T47D (cell line): ENCODE measurements around the gene EFNA5.

Source experiments
- DNase-seq, 2 experiments: peaks; one replicate each; pipeline versions ENCODE4 v3.0.0 to v3.0.0-alpha.2; 2011 to 2012; ENCODE audit warnings: low read depth in 1 of 2, low spot score in 1 of 2
- JUND ChIP-seq: IDR thresholded peaks from 2 replicates; pipeline ENCODE4 v1.6.1; 2012; ENCODE audit warnings: low read depth
- in situ Hi-C: cut with HindIII; loops from 2 replicates; pipeline ENCODE4 v1.10.0; 2016; ENCODE audit warnings: low sequenced_read_pairs, low pct_unique_long_range_greater_than_20kb

Gene EFNA5

DNA sequence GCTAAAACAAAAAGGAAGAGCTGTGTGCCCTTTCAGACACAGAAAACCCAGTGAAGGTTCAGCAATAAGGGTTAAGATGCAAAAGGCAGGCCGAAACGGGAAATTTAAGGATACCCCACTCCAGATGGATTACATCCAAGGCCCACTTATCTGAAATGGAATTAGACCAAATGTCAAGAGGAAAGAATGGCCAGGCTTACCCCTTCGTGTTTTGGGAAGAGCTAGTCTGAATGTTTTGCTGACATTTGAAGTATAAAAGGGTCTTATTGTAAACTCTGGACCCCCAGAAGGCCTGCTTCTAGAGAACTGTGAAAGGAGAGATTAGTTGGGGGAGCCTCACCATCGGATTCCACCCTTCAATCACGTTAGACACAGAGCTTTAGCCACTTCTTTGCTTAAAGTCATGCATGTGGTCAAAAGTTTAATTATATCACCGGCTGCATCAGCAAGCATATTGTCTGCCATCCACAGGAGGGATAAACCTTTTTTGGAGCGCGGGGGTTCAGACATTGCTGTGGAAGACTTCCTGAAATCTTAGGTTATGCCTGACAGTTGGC lies 93.3 kb downstream of the EFNA5 start:
- in situ Hi-C loops: no loop called here
- DNase-seq: no peak
- no peak for TF ChIP-seq JUND

DNA sequence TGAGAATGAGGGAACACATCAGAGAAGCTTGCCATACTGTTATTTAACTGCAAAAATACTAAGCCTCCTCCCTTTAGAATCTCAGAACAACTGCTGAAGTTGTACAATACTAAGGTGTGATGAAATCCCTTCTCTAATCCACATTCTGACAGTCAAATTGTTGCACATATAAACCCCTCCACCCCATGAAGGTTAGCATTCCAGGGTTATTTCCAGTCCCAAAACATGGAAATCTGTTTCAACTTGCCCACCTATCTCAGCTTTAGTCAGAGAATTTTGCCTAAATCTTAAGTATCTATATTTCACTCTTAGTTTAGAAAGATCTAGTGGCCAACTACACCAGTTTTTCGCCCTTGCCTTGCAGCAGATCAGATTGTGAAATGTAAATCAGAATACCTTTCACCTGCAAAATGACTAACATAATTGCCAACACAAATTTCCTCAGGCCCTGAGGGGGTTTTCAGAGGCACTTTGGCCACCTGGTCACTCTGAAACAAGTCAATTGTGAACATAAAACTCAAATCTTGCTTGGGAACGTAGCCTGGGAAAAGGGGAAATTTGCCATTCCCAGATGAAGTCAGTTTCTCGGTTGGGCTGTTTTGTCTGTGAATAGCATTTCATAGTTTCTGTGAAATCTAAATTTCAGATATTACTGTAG lies 93.9 kb downstream of the EFNA5 start:
- peak in 1 of 2 experiments; percentile 69 for DNase-seq
- in situ Hi-C loops: no loop called here
- no peak for TF ChIP-seq JUND

GRCh38 chr5:107576155-107576554 lies 94.6 kb downstream of the EFNA5 start:
- DNase-seq: no peak
- in situ Hi-C loops: no loop called here
- TF ChIP-seq JUND: no peak

DNA sequence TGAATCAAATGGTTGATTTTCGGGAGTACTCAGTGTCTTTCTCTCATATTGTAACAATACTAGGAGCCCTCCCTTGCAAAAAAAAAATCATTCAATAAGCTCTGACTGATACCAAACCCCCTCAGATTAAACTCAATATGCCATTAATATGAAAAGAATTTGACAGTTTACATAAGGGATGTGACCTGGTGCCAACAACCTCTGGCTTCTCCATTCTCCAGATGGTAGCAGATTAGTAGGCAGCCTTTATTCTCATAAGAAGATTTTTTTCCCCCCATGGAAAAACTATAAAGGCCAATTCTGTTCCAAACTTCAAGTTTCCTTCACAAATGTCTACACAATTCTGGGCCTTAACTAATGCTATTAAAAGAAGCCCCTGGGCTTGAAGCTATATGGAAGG lies 96.5 kb downstream of the EFNA5 start:
- no peak for DNase-seq
- TF ChIP-seq JUND: no peak
- in situ Hi-C loops: no loop called here

- in situ Hi-C loops: no loop called here
- no peak for TF ChIP-seq JUND
- DNase-seq: no peak
Observed at GRCh38 chr5:107572715-107573368, 97.9 kb downstream of the EFNA5 start.

DNA sequence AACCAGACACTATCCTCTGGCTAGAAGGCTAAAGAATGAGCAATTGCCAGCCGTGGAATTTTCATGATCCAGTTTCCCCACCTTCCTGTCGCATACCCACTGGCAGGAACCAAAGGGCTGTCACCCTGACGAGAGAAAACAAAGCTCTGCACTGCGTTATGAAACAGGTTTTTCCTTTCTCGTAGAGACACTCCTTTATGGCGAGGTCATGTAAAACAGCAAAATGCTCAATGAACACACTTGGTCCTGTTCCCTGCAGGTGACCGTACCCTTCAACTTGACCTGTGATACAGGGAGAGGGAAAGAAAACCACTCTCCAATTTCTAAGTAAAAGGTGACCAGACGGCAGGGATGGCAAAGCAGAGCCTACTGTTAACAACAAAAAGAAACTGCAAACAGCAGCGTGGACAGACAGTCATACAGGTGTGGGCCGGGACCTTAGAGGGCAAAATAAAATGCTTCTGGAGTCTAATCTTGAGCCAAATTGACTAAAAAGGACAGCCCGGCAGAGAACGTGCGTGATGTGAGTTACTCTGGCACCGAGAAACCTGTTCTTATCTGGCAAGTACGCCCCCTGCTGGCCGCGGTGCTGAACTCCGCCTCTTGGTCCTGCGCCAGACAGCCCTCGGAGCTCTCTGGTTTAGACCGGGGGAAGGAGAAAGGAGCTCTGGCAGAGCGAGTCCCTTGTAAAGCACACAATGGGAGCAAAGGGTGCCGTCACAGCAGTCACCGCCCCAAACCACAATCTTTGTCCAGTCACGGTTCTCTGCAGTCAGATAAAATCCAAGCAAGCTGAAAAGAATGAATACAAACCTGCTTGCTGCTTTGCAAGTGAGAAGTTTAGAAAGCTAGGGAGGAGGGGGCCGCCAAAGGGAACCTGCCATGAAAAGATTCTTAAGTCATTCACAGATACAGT lies 98.9 kb downstream of the EFNA5 start:
- TF ChIP-seq JUND: no peak
- DNase-seq: peak; percentile 43 to 95
- in situ Hi-C loops: no loop called here

DNA sequence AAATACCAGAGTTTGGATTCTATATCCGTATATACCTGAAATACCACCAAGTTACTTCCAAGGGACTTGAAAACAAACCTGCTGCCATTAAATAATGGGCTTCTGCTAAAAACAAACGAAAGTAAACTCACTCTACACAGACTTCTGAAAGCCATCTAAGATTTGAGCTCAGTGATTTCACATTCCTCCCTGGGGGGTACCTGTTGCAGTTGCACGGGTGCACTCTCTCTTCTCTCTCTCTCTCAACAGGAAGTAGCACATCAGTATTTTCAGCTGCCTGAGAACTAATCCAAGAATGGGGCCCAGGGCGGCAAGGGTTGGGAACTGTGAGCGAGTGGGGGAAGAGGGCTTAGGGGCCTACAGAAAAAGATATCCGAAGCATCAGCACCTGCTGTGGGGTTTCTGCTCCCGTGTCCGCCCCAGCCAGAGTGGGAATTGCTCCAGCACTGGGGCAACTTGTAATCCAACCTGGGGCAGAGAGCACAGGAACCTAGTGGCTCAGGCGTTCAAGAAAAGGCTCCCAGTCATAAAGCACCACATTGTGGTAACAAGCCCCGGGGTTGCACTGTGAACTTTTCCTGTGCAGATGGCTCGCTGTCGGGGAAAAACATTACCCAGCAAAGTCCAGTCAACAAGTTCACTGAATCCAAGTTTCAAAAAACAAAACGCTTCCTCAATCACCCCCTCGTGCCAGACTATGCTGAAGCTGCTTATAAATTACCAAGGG lies 99.8 kb downstream of the EFNA5 start:
- DNase-seq: peak in 1 of 2 experiments; percentile 50
- in situ Hi-C loops: no loop called here
- no peak for TF ChIP-seq JUND

- no peak for DNase-seq
- in situ Hi-C loops: no loop called here
Observed at GRCh38 chr5:107570181-107570580, 100.6 kb downstream of the EFNA5 start.

DNA sequence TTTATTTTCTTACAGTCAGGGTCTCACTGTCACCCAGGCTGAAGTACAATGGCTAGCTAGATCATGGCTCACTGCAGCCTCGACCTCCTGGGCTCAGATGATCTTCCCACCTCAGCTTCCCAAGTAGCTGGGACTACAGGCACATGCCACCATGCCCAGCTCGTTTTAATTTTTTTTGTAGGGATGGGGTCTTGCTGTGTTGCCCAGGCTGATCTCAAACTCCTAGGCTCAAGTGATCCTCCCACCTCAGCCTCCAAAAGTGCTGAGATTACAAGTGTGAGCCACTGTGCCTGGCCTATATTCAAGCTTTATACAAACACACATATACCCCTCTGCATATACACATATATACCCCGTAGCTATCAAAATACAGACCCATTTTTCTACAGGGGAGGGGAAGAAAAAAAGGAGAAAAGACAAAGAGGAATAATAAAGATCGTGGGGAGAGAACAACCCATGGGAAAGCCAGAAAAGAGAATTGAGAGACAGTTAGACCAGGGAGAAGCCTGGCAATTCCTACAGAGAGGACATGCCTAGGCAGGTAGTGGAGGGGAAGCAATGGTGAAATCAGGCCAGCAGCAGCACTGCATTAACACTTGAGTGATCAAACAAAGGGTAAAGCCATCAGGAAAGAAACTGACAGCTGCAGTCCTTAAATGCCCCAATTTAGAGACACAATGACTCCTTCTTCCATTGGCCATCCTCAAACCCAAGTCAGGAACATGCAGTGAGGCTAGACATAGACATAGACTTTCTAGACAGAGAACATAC lies 102.7 kb downstream of the EFNA5 start:
- in situ Hi-C loops: no loop called here
- DNase-seq: no peak
- no peak for TF ChIP-seq JUND

More at GRCh38 chr5:107570181-107570580, 100.6 kb downstream of the EFNA5 start:
- TF ChIP-seq JUND: no peak

GRCh38 chr5:107566986-107567385 lies 103.8 kb downstream of the EFNA5 start:
- no peak for TF ChIP-seq JUND
- in situ Hi-C loops: no loop called here
- DNase-seq: no peak
